ENCODE data around the gene PLCB1.
"Not testable (repeated sequence)": the region's sequence is repeated elsewhere in the genome, so short reads cannot be mapped to it uniquely, and the experiment has no call there.

PLCB1 gene

DNA sequence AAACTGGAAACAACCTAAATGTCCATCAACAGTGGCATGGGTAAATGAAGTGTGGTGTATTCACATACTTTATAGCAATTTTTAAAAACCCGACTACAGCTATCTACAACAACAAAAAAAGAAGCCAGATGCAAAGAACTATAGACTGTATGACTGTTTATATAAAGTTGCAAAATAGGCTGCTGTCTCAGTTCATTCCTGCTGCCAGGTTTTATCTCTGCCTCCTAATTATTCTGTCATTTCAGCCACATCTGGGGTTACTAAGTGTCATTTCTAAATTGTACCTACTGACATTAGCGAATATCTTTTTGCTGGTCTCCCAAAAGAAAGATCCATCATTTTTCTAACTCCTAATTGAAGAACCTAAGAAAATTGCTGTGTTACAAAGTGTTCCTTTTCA is 719.9 kb downstream of the PLCB1 start:
- in situ Hi-C loops (cut with MboI; ENCODE audit: low sequenced_read_pairs) = not testable (repeated sequence)

GRCh38 chr20:8853211-8853610 is 721.1 kb downstream of the PLCB1 start:
- in situ Hi-C loops (cut with MboI; ENCODE audit: low sequenced_read_pairs) = not testable (repeated sequence)

- in situ Hi-C loops (cut with MboI; ENCODE audit: low sequenced_read_pairs) = no loop called here
Observed at GRCh38 chr20:8853805-8854338, 721.8 kb downstream of the PLCB1 start.

DNA sequence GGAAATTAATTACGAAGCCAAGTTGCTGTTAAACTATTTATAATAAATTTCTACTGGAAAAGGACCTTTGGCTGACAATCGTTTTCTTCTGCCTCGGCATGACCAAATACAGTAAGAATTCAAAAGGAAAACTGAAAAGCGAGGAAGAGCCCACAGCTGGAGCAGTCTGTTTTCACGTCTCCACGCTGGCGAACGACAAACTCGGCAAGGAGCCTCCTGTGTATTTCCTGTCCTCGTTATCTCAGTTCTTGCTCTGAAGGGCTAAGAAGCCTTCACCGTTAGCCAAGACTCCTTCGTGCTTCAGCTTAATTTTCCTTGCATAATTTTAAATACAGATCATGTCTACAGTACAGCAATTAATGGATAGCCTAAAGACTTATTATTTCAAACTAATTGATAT is 722.5 kb downstream of the PLCB1 start:
- in situ Hi-C loops (cut with MboI; ENCODE audit: low sequenced_read_pairs) = no loop called here

- in situ Hi-C loops (cut with MboI; ENCODE audit: low sequenced_read_pairs) = no loop called here
Observed at GRCh38 chr20:8855315-8855714, 723.2 kb downstream of the PLCB1 start.

GRCh38 chr20:8856668-8857067 is 724.6 kb downstream of the PLCB1 start:
- in situ Hi-C loops (cut with MboI; ENCODE audit: low sequenced_read_pairs) = no loop called here

GRCh38 chr20:8858181-8858787 is 726.2 kb downstream of the PLCB1 start:
- in situ Hi-C loops (cut with MboI; ENCODE audit: low sequenced_read_pairs) = no loop called here

- in situ Hi-C loops (cut with MboI; ENCODE audit: low sequenced_read_pairs) = no loop called here
Observed at GRCh38 chr20:8860011-8860495, 728.0 kb downstream of the PLCB1 start.

DNA sequence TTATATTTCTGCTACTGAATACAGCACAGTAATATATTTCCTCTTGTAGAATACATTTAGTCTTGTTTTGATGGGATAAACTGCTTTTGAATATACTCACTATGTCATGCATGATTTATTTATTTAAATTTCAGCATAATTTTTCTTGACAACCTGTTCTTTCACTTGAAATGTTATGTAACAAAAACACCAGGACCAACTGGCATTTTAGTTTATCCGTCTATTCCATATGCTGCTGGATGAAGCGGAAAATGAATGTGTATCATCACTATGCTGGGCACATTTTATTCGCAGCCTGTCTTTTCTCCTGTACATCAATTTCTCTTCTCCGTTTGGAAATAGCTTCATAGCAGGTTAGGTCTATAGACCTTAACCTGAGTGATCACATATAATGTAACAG is 730.0 kb downstream of the PLCB1 start:
- in situ Hi-C loops (cut with MboI; ENCODE audit: low sequenced_read_pairs) = no loop called here

DNA sequence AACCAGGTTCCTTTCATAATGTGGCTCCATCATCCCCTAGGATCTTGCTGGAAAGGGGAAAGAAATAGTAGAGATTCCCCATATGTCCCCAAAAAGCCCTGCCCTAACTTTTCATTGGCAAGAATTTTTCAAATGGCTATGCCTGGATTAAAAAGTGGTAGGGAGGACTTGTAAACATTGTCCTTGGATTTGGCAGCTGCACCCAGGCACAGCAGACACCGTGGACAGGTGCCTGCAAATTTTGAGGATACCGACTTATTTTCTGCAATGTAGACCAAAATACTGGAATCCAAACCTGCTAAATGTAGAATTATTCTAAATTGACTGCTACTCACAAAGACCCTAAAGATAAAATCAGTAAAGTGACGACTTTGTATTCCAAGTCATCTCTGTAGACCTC is 733.6 kb downstream of the PLCB1 start:
- in situ Hi-C loops (cut with MboI; ENCODE audit: low sequenced_read_pairs) = no loop called here

DNA sequence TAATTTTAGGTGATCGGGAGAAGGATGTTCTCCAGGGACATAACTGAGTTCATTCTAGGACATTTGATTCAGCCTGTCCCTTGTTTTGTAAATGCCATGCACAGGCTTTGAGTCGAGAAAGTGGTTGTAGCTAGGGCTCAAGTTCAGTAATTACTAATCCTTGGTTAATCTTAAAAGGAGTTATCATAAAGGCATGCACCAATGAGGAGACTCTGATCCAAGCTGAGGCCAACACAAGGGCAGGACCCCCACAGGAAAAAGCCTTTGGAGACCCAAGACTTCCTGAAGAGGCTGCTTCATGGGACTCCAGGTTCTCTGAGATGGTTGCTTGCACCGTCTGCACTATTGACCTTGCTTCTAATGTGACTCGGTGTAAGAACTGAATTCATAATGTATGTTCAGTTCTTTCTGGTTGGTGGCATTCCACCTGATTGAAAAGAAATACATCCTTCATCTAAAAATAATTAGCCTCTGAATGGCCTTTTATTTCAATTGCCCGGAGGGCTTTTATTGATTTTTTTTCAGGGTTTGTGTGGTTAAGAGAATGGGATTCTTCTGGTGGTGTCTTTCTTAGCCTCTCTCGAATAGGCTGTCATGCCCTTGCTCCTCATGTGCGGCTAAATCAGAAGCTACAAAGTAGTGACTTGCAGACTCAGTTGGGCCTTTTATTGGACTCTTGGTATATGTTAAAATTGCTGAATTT is 735.1 kb downstream of the PLCB1 start:
- in situ Hi-C loops (cut with MboI; ENCODE audit: low sequenced_read_pairs) = no loop called here

DNA sequence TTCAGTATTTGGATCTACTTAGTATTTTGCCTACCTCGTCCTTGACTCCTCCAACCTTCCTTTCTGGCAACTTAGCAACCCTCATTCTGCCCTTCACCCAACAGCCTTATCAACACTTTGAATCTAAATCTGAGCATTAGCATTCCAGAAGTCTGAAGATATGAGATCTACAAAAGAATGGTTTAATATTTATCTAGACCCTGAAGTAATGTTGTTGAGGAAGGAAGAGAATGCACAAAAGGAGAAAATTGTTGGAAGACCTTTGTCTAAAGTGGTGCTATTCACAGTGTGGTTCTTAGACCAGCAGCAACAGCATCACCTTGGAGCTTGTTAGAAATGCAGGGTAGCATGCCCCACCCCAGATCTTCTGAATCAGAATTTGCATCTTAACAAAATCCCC is 738.6 kb downstream of the PLCB1 start:
- in situ Hi-C loops (cut with MboI; ENCODE audit: low sequenced_read_pairs) = no loop called here

DNA sequence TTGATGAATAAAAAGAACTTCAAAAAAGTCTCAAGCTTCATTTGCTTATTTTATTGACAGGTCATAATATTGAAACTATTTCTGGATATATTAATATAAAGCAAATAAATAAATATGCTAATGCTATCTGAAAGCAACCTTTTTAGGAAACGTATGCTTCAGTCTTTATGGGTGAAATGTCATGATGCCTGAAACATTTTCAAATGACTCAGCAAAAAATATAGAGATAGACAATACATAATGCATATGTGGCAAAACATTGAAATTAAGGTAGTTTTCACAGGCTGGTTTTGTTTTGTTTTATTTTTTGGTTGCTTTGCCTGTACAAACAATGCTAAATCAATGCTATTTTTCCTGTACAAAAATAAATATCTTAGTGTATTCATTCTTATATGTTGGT is 742.4 kb downstream of the PLCB1 start:
- in situ Hi-C loops (cut with MboI; ENCODE audit: low sequenced_read_pairs) = no loop called here

DNA sequence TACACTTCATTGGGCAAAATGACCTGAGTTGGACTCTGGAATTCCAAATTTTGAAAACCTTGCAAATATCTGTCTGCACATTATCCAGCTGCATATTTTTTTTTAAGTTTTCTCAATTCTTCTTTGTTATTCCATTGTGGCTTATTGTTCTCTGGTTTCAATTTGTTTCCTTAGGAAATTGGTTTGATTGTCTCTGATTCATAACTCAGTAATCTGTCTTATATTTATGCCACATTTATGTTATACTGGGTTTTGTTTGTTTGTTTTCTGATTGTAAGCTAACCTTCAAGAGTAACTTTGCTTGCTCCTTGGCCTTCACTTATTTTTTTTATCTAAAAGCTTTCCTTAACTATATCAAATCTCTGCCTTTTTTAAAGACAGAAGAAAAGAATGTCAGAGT is 743.5 kb downstream of the PLCB1 start:
- in situ Hi-C loops (cut with MboI; ENCODE audit: low sequenced_read_pairs) = no loop called here

DNA sequence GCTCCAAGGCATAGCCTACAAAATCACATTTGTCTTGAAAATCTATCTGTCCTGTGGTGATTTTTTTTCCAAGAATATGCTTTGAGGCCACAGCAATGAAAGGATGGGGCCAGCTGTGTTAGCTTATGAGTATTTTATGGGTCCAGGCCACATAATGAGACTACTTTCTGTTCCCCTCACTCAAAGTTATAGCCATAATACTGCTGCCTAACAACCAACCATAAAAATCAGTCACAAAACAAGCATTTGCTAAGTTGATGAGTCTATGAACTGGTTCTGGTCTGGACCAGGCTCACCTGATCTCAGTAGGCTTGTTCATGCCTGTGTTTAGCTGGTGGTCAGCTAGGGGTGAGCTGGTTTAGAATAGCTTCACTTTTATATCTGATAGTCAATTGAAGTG is 744.3 kb downstream of the PLCB1 start:
- in situ Hi-C loops (cut with MboI; ENCODE audit: low sequenced_read_pairs) = no loop called here

DNA sequence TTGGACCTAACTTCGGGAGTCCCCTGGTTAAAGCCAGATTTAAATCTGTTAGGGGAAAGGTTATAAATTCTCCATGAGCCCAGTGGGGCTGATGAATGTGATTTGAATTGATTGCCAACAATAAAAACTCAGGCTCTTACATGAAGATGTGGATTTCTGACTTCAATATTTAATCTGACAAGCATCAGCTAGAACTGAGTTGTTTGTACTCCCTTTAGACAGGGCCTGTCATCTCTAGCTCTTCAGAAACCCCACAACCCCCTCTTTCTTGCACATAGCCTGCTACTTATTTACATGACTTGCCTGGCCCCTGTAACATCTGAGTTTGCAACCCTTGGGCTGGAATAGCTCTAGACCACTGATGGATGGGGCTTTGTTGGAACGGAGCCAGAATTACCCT is 745.2 kb downstream of the PLCB1 start:
- in situ Hi-C loops (cut with MboI; ENCODE audit: low sequenced_read_pairs) = no loop called here

- in situ Hi-C loops (cut with MboI; ENCODE audit: low sequenced_read_pairs) = no loop called here
Observed at GRCh38 chr20:8879669-8880068, 747.6 kb downstream of the PLCB1 start.

DNA sequence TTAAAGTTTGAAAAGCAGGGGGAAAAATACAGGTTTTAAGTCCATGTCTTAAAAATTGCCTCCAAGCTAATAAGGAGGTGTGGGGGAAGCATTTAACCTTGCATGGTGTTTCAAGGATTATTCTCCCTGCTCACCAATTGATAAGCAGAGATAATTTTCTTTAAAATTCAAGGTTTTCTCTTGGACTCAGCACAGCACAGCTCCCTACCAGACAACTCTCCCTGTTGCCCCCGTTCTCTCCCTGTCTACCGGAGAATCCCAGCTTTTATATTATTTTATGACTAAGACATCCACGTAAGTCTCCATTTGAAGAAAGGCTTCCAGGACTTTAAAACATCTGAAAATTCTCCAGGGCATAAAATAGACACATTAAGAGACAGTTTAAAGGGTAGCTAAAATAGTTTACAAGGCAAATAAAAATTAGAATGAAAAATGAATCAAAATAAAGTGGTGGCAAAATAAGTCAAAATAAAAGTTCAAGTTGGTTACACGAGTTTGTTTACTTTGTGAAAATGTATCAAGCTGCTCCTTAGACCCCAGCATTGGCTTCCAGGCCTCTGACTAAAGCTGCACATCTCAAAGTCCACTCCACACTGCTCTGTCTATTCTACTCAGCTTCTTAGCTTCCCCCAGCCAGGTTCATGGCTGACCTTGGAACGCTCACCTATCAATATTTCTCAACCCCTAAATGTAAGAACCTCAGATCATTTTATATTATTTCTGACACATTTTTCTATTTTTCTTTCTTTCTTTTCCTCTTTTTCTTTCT is 748.2 kb downstream of the PLCB1 start:
- in situ Hi-C loops (cut with MboI; ENCODE audit: low sequenced_read_pairs) = no loop called here

DNA sequence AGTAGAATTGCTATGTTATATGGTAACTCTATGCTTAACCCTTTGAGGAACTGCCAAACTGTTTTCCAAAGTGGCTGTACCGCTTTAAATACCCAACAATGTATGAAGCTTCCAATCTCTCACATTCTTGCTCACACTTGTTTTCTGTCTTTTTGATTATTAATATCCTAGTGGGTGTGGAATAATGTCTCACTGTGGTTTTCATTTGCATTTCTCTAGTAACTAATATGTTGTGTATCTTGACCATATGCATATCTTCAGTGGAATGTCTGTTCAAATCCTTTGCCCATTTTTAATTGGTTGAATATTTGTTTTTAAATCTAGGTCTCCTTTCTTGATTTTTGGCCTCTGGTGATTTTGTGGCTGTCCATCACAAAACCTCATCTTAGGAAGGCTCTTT is 759.0 kb downstream of the PLCB1 start:
- in situ Hi-C loops (cut with MboI; ENCODE audit: low sequenced_read_pairs) = no loop called here

GRCh38 chr20:8895472-8895871 is 763.4 kb downstream of the PLCB1 start:
- in situ Hi-C loops (cut with MboI; ENCODE audit: low sequenced_read_pairs) = no loop called here

DNA sequence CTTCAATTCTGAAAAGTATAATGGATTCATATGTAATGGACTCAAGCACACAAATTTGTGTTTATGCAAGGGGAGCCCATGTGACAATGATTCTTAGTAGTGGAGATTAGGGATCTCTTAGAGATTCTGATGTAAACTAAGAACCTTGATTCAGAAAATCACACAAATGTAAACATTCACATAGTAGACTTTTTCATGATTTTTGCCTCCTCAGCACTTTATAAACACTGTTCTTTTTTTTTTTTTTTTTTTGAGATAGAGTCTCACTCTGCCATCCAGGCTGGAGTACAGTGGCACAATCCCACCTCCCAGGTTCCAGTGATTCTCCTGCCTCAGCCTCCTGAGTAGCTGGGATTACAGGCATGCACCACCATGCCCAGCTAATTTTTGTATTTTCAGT is 766.8 kb downstream of the PLCB1 start:
- in situ Hi-C loops (cut with MboI; ENCODE audit: low sequenced_read_pairs) = no loop called here
